Suppressor macrophage treated with lipopolysaccharide for 1 hour (primary cell): ENCODE data around the gene TUBG1.
"Not testable (repeated sequence)": the region's sequence is repeated elsewhere in the genome, so short reads cannot be mapped to it uniquely, and the experiment has no call there.

Experiments used
- DNase-seq, 3 donors: peaks; one replicate each; pipeline ENCODE4 v3.0.0-alpha.2; 2020 to 2022

TUBG1 gene

DNA sequence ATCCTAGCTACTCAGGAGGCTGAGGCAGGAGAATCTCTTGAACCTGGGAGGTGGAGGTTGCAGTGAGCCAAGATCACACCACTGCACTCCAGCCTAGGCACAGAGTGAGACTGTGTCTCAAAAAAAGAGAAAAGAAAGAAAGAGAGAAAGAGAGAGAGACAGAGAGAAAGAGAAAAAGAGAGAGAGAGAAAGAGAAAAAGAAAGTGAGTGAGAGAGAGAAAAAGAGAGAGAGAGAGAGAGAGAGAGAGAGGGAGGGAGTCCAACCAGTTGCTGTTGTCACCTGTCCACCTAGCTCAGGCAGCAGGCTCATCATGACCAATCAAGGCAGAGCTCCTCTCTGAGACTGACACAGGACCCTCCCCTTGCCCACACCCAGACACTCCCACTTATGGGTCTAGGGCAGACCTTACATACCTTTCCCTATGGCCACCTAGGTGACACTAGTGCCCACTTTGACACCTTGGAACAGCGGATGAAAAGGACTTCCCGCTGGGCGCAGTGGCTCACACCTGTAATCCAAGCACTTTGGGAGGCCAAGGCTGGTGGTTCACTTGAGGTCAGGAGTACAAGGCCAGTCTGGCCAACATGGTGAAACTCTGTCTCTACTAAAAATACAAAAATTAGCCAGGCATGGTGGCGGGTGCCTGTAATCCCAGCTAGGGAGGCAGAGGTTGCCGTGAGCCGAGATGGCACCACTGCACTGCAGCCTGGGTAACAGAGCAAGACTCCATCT, 17.7 kb downstream of the TUBG1 start:
- not testable (repeated sequence) for DNase-seq

DNA sequence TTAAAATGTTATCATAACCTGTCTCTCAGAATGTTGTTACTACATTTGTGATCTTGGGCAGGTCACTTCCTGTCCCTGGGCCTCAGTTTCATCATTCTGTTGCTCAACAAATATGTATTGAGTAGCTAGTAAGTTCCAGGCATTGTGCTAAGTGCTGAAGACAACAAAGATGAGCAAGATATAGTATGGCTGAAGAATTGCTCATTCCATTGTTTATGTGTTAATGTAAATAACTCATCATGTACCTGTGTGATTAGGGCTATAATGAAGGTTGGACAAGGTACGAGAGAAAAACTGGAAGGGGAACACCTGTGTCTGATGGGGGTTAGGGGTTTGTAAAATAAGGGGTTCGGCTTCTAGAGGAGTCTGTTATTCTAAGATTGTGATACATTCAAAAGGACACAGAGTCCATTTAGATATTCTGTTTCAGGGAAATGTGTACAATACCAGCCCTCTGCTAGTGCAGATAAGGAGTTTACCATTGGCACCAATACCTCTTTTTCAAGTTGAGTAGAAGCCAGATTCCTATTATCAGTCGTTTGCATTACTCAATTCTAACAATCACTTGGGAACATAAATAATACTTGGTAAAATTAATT, 20.0 kb downstream of the TUBG1 start:
- peak; percentile 28 to 42 (median 30) for DNase-seq

DNA sequence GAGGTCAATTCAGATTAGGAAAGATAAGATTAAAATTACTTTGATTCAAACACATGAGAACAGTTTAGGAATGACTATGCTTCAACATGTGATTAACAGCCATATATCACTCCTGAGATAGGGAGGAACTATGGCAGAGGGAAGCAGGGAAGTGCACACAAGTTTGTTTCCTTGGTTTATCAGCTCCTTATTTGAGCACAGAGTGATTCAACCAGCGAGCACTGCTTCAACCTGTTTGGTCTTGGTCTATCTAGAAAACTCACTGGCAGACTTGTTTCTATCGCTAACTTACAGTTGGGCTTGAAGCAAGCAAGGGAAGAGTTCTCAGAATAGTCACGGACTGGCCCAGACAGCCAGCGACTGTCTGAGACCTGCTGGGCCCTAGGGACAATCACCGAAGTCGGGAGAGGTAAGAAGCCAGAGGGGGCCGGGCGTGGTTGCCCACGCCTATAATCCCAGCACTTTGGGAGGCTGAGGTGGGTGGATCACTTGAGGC, 23.5 kb downstream of the TUBG1 start:
- no peak for DNase-seq

GRCh38 chr17:42639525-42640113, 30.1 kb downstream of the TUBG1 start:
- DNase-seq, result no peak

GRCh38 chr17:42640121-42640520, 30.6 kb downstream of the TUBG1 start:
- no peak for DNase-seq

DNA sequence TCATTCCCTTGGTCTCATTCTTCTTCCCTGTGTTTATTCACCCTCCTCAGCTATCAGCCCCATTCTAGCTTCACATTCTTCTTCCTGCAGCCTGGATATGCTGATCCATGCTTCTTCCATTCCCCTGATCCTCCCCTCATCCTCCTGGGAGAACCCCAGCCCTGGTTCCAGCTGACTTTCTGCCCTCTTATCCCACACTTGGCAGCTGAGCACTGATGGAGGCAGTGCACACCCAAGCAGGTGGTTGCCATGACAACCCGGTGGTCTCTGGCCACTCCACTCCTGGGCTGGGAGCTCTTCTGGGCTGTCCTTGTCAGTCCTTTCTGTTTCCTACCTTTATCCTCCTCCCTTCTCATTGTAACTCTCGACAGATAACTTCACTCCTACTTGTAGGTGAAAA, 32.9 kb downstream of the TUBG1 start:
- no peak for DNase-seq

DNA sequence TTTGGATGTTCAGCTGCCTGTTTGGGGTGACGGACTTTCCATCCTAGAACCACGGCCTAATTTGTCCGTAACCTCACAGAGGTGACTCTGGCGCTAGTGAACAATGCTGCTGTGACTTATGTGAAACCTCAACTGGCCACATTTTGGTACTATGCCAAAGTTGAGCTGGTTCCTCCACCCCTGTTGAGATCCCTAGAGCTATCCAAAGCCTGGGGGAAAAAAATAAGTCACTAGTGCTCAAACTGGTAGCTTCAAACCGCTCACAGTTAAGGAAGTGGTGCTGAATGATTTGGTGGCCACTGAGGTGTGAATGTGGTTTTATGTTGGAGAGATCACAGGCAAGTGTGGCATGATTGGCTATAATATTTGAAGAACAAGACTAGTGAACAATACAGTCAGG, 38.3 kb downstream of the TUBG1 start:
- DNase-seq, result no peak

- DNase-seq, result no peak
These were observed 41.9 kb downstream of the TUBG1 start for GRCh38 chr17:42651392-42651791.

- DNase-seq, result peak in 1 of 3 donors; percentile 19
These were observed 44.0 kb downstream of the TUBG1 start for GRCh38 chr17:42653179-42654124.

DNA sequence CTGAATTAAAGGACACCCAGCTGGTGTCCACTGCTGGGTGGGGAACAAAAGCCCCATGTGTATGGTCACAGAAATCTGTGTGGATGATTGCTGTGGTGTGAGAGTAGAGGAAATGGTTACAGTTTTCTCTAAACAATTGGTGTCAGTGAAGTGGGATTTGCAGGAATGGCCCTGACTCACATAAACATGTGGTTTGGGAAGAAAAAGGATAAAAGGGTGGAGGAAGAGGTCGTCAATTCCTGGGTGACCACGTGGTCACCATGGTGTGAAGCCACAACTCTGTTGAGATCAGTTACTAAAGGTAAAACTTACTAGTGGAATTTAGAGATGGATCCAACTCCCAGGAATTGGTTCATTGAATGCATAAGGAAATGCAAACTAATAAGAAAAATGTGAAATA, 46.0 kb downstream of the TUBG1 start:
- DNase-seq, result no peak

GRCh38 chr17:42657824-42658588, 48.5 kb downstream of the TUBG1 start:
- DNase-seq, result no peak

GRCh38 chr17:42659079-42659931, 49.8 kb downstream of the TUBG1 start, which contains the start of gene TUBG2:
TUBG2 (plus strand) TSS chr17:42659284; CDS start chr17:42659504, 220 bp downstream.
- DNase-seq, result peak; percentile 83 to 91 (median 85)

- not testable (repeated sequence) for DNase-seq
These were observed 50.4 kb downstream of the TUBG1 start for GRCh38 chr17:42659932-42660274.

DNA sequence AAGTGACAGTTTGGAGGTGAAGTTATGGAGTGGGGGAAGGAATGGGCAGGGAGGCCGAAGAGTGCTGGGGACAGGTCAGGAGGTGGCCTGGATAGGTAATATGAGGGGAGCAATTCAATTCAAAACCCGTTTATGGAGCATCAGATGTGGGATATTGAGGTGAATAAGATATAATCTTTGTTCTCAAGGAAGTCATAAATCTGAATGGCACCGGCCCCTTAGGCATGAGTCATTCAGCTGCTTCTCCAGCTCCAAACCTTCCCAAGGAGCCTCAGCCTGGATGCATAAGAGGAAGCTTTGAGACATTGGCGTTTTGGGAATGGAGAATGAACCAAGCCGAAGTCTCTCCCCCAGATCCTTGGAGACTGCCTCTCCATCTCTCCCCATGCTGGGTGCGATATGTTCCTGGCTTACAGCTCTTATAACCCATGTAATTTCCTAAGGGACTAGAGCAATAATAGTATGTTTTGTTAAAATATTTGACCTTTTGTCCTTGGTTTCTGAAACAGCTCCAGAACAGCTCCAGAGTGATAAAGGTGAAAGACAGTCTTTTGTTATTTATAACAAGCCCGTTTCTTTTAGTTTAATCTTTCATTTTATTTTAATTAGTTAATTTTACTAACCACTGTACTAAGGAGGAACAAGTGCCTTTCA, 51.3 kb downstream of the TUBG1 start:
- no peak for DNase-seq
